HG03025 (cell line): ENCODE data around the gene CCDC192.
"Not testable (repeated sequence)": the region's sequence is repeated elsewhere in the genome, so short reads cannot be mapped to it uniquely, and the experiment has no call there.

Experiments used
- ATAC-seq: cut with Tn5 transposase; IDR thresholded peaks from one replicate; pipeline ENCODE4 v1.9.1; 2021; ENCODE audit warnings: mild to moderate bottlenecking, moderate library complexity; ENCODE audit not compliant: unreplicated experiment, low FRiP score

The CCDC192 gene

DNA sequence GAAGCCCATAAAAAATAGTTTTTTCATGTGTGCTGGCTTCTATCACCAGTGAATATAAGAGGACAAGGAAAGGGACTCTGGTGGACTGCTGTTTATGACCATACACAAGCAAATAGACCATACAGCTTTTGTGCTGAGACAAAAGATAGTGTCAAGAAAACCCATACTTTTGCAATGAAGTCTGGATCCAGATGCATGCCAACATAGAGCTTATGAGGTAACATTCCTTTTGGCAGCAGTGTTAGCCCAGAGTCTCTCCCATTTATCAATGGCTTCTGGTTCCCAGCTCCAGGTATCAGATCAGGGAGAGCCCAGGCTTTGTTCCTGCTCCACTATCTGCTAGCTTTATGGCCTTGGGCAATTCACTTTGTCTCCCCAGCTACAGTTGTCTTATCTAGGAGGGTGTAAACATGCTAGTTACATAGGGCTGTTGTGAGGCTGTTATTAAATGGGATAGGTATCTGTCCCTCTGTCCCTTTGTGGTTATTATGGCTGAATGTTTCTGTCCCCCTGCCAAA lies 55.6 kb downstream of the CCDC192 start:
- no peak for ATAC-seq

DNA sequence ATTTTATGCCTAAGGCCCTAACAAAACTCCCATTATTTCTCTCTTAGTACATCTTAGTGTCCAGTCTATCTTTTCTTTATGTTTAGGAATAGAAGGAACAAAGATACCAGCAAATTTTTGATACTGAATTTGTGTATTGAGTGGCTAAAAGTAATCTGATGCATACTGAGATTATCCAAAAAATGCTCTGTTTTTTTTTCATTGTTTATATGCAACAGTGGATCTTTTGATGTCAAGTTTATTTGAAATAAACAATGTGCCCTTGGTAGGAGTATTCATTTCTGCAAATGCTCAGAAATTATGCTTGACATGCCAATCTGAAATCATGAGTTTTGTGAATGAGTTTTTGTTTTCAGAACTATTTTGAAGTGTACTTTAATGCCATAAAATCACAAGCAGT lies 58.7 kb downstream of the CCDC192 start:
- no peak for ATAC-seq

DNA sequence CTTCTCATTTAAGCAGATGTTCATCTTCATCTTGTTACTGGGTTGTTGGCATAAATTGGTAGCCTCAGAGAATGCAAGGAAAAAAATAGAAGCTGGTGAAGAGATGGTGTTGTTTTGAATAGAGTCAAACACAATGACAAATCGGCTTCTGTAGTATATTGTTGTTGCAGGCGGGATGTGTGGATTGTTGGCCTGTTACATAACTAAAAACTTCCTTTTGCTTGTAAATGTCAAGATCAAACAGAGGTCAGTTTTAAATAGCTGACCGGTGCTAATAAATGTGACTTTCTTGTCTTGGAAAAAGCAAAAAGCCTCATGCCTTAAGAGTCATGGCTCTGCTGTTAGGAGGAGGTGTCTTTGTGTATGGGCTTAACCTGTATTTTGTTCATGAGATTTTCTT lies 59.2 kb downstream of the CCDC192 start:
- no peak for ATAC-seq

DNA sequence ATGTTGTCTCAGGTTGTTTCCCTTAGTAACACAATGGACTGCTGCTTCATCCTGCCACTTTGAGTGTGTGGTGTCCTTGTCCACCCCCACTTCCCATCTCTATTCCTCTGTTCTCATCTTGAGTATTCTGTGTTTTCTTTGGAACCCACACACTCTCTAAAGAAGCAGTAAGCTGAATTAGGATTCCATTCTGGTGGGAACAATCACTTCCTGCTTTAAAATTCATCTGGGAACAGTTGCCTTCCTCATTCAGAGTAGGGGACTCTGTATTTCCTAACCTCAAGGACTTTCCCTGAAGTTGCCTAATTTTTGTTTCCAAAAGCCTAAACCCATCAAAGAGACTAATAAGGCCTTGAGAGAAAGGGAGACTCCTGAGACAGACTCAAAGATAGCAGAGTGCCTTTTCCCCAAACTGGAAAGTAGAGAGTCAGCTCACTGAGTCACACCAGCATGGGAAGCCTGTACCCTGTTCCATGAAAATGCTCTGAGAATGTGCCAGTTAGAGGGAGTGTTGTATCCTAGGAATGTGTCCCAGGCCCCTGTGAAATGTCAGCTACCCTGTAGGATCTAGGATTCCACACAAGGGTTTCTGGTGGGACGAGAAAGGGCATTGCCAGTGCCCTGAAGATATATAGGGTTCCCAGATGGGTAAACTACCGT lies 63.6 kb downstream of the CCDC192 start:
- ATAC-seq, result no peak

DNA sequence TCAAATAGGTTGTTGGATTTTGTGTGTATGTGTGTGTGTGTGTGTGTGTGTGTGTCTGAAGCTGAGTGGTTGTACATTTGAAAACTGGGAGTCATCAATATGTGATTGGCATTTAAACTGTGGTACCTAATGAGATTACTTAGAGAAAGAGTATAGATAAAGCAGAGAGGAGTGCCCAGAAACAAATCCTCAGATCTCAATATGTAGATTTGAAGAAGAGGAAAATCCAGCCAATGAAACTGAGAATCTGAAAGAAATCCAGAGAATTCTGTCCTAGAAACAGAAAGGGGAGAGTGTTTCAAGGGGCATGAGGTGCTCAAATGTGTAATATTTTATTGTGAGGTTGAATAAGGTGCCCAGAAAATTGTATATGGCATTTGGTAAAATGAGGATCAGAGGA lies 66.2 kb downstream of the CCDC192 start:
- no peak for ATAC-seq

DNA sequence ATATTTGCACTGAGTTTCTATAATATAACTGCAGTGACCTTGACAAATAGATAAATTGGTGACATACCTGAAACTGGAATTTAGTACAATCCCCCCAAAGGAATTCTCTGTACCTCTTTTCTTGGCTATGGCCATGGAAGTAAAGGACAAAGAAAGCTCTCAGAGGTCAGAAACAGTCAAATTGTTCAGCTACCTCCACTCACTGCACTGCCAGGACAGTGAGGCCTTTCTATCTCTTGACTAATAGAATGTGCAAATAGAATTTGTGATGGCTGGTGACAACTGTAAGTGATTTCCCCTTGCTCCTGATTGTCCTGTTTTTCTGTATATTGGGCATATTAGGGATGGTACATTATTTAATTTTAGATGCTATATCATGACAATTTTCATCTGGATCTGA lies 67.1 kb downstream of the CCDC192 start:
- ATAC-seq, result no peak

DNA sequence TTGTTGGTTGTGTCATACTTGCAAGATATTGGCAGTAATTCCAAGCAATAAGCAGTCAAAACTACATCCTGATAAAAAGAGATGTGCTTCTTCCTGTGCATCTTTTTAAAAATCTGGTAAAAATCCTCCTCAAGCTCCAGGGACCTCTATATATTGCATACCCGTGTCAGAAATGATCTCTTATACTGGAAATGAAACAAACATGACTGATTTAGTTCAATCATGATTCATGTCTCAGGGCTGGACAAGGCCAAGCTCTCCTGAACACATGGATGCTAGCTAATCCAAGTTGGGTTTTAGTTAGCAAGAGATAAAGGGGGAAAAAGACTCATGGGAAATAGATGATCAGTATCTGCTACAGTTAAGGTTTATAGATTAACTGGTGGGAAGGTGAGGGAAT lies 69.3 kb downstream of the CCDC192 start:
- ATAC-seq, result no peak

DNA sequence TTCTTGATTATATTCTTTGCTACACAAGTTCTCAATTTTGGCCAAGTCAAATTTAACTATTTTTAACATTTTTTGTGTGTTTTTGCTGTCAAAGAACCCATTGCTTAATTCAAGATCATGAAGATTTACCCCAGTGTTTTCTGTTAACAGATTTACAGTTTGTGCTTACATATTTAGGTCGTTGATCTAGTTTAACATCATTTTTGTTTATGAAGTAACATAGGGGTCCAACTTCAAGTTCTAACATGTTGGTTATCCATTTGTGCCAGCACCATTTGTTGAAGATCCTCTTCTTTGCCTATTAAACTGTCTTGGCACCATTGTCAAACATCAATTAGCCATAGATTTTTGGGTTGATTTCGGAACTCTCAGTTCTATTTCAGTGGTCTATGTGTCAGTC lies 71.0 kb downstream of the CCDC192 start:
- no peak for ATAC-seq

DNA sequence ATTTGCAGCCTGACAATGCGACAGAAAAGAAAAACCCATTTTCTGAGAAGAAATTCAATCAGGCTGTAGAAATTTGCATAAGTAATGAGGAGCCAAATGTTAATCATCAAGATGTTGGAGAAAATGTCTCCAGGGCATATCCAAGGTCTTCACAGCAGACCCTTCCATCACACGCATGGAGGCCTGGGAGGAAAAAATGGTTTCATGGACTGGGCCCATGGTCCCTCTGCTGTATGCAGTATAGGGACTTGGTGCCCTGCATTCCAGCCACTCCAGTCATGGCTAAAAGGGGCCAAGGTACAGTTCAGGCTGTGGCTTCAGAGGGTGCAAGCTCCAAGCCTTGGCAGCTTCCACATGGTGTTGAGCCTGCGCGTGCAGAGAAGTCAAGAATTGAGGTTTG lies 73.3 kb downstream of the CCDC192 start:
- ATAC-seq, result no peak

DNA sequence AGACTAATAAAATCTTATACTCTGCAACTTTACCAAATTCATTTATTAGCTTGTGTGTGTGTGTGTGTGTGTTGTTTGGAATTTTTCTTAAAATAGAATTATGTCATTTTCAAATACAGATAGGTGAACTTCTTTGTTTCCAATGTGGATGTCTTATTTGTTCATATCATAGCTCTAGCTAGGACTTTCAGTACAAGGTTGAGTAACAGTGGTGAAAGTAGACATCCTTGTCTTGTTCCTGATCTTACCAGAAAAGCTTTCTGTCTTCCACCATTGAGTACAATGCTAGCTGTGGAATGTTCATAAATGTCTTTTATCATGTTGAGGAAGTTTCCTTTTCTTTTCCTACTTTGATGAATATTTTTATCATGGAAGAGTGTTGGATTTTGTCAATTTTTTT lies 74.8 kb downstream of the CCDC192 start:
- ATAC-seq, result no peak

DNA sequence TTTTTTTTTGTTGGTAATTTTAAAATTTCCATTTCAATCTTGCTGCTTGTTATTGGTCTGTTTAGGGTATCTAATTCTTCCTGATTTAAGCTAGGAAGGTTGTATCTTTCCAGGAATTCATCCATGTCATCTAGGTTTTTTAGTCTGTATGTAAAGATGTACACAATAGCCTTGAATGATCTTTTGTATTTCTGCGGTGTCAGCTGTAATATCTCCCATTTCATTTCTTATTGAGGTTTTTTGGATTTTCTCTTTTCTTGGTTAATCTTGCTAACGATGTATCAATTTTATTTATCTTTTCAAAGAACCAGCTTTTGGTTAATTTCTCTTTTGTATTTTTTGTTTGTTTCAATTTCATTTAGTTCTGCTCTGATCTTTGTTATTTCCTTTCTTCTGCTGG lies 79.3 kb downstream of the CCDC192 start:
- ATAC-seq, result not testable (repeated sequence)

DNA sequence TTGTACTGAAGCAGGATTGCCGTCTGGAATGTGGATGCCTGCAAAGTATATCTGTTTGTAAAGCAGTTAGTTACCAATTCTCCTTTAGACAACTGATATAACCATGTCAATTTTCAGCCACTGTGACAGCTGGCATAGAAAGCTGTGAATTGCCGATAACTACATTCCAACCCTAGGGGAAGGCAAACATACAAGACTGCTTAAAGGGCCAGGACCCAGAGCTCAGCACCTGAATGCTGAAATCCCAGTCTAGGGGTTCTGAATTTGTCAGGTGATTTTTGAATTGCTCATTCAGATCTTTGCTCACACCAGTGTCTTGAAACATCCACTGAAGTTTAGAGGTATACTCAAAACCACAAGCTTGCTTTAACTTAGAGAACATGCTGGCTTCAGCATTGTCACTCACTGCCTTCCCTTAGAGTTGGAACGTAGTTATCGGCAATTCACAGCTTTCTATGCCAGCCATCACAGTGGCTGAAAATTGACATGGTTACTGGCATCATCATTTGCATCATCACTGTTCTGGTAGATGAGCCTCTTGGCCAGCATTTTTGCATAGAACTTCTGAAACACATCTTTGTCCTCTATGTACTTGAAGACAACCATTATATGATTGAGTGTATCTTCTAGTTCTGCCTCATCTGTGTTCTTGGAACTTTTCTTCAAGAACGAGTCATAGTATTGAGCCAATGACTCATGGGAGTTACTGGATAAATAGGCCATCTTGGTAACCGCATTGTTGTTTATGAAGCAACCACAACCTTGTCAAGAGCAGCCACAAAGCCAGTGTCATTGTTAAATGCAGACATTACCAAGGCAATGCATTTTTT lies 82.1 kb downstream of the CCDC192 start:
- no peak for ATAC-seq

DNA sequence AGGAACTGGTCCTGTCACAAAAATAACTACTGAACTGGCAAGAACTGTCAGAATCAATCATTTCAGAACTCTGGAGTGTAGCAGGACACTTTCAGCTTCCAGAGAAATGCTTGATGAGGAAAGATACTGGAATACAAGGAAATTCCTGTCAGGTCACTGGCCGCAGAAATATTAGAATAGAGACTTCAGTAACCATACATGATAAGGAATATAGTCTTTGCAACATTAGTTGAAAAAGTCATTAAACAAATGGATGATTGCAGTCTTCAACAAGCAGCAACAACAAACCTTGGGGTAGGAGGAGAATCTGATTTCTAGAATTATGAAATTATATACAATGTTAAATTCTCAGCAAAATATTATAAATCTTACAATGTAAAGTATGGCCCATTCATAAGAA lies 88.2 kb downstream of the CCDC192 start:
- ATAC-seq, result no peak

DNA sequence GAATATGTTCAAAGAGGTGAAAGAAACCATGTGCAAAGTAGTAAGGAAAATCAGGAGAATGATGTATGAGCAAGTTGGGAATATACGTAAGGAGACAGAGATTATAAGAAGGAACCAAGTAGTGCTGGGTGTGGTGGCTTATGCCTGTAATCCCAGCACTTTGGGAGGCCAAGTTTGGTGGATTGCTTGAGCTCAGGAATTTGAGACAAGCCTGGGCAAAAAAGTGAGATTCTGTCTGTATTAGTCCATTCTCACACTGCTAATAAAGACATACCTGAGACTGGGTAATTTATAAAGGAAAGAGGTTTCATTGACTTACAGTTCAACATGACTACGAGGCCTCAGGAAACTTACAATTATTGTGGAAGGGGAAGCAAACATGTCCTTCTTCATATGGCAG lies 88.7 kb downstream of the CCDC192 start:
- not testable (repeated sequence) for ATAC-seq

DNA sequence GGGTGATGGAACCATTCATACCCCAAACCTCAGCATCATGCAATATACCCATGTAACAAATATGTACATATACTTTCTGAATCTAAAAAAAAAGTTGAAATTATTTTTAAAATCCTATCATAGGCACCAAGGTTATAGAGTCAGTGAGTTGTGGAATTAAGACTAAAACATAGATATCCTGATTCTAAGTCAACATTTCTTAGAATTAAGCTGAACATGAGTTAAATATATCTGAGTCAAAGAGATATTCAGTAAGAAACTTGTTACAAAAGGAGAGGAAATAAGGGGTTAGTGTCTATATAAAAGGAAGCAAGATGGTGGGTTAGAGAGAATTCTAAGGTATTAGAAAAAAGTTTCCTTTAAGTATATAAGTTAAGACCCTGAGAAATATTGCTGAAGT lies 89.9 kb downstream of the CCDC192 start:
- ATAC-seq, result no peak

DNA sequence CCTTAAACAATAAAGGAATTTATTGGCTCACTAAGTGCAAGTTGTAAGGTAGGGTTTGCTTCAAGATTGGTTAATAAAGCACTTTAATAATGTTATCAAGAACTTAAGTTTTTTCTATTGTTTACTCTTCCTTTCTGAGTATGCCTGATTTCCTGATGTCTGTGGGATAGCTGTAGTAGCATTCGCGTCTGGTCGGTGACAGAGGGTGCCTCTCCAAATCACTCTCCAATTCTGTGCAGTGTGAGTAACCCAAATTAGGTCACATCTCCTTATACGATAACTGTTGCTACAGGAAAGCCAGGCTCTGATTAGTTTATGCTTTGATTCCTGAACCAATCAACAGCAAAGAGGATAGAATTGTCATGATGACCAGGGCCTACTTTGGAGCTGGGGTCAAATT lies 90.7 kb downstream of the CCDC192 start:
- no peak for ATAC-seq

DNA sequence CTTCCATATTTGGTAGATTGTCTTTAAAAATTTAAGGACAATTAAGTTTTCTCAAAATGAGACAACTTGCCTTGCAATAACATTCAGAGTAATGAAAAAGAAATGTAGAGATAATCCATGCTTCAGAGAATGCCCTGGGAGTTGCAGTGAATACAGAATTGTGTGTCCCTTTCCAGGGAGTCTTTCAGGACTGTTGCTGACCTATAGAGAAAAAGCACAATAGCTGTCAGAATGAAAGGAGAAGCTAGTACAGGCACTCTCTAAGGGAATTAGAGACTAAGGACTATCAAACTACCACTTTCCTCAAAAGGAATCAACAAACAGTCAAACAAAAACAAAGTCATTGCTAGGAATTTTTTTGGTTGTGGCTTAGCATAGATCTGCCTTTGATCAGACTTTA lies 93.0 kb downstream of the CCDC192 start:
- no peak for ATAC-seq

DNA sequence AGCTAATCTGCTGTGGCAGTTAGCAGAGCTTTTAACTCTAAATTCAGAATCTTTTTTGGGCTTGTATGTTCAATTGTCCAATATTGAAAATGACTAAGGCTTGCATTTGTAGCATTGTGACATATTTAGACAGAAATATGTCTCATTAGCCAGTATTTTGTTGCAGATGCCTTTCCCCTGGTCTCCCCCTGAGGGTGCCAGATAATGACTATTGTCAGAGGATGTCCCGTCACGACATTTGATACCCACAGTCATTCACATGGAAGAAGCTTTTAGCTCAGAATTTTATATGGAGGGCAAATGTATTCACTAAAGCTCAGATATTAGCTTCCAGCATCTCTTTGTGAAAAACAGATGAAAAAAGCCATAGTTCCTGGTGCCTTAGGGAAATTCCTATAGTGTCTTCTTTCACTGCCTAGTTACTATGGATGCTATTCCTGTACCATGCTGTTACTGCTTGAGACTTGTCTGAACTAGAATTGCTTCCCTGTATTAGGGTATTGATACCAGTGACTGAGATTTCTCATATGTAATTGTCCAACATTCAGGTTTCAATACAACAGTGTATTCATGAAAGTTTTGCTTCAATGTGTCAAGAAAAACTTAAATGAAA lies 96.2 kb downstream of the CCDC192 start:
- ATAC-seq, result no peak

DNA sequence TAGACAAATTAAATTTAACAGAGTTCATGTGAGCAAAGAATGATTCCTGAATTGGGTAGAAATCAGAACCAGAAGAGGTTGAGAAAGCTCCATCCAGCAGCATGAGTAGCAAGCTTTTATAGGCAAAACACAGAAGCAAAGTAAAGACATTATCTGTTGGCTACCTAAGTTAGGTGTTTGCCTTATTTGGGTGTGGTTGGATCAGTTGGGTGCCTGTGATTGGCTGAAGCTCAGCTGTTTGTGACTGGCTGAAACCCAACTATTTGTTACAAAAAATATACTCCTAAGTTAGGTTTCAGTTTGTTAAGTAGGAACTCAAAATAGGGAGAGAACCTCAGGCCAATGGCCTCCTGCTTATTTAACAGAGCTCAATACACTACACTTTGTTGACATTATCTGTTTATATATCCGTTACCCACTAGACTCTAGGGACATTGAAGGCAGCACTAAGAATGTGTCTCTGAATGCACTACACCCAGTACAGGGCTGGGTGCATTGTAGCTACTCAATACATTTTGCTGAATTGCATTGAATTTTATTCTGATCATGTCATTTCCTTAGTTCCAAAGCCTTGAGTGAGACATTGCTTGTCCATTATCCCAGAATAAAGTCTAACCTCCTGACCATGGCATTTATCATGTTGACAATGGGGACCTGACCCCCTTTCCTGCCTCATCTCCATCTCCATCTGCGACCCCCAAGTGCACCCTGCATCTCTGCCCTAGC lies 98.7 kb downstream of the CCDC192 start:
- no peak for ATAC-seq

DNA sequence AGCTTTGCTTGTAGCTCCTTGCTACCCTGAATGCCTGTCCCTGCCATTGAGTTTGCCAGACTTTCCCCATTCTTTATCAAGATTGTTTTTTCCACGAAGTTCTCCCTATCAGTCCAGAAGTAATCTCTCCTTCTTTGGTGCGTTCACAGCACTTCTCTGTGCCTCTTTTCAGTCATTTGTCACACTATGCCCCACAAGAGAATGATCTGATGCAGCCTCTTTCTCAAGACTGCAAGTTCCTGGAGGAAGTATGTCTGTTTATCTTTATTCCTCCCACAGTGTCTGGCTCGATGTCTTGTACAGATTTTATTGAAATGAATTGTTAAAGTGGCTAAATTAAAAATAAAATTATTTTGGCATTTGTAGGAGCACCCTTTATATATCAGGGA lies 99.3 kb downstream of the CCDC192 start:
- no peak for ATAC-seq

DNA sequence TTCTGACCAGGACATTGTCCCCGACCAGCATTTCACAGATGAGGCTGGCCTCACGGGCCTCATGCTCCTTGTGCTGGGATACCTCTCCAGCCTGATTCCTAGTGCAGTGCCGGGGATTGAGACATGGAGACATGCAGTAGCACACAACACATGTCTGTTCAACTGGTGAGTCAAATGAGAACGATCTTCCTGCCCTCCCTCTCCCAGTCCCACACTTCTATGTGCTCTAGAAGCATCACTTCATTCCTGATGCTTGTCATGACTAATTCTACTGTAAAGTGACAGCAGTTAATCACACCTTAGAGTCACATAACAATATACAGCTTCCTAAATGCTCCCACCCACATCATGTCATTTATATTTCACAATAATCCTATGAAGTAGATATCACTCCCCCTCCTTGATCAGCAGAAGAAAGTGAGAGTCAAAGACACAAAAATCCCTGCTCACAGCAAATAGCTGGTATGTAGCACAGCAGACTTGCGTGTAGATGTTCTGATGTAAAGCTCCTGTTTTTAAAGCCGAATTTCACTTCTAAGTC lies 101.8 kb downstream of the CCDC192 start:
- ATAC-seq, result no peak
